T47D (cell line): ENCODE measurements around the gene PRR33.

ENCODE experiments used
- DNase-seq, 2 experiments: peaks; one replicate each; pipeline versions ENCODE4 v3.0.0 to v3.0.0-alpha.2; 2011 to 2012; ENCODE audit warnings: low read depth in 1 of 2, low spot score in 1 of 2
- JUND ChIP-seq: IDR thresholded peaks from 2 replicates; pipeline ENCODE4 v1.6.1; 2012; ENCODE audit warnings: low read depth
- in situ Hi-C: cut with HindIII; loops from 2 replicates; pipeline ENCODE4 v1.10.0; 2016; ENCODE audit warnings: low sequenced_read_pairs, low pct_unique_long_range_greater_than_20kb

PRR33 gene

DNA sequence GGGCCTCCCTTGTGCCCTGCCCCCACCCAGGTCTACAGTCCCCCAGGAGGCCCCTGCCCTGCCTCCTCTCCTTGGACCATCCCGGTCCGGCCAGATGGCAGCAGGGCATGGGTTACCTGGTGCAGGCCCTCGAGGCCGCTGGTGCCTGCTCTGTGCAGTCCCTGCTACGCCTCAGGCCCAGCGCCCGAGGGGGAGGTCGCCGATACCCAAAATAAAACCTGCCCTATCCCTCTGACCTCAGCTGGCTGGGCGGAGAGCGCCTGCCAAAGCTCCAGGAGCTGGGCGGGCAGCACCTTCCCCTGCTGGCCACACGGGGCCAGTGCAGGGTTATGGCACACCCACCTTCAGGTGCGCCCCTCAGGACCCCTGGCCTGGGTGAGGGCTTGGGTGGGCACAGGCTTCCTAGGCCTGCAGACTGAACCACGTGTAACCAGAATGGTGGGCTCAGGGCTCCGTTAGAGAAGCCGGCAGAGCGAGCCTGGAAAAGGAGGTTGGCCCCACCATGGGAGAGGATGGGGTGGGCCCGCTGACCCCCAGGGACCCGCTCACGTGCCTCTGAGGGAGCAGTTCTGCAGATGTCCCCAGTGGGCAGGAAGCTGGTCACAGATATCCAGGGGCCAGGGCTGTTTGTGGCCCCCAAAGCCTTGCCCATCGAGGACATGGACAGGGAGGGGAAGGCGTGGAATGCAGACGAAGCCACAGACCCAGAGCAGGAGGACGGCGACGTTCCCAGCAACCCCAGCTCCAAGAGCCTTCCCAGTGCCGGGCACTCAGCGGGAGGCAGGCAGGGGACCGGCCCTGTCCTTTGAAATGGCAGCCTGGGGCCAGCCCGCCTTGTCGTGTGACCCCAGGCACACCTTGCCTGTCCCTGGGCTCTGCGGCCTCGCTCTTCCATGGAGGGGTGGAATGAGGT lies 26.1 kb upstream of the PRR33 start:
- TF ChIP-seq JUND = no peak
- in situ Hi-C loops = no loop called here
- DNase-seq = peak in 1 of 2 experiments; percentile 31

DNA sequence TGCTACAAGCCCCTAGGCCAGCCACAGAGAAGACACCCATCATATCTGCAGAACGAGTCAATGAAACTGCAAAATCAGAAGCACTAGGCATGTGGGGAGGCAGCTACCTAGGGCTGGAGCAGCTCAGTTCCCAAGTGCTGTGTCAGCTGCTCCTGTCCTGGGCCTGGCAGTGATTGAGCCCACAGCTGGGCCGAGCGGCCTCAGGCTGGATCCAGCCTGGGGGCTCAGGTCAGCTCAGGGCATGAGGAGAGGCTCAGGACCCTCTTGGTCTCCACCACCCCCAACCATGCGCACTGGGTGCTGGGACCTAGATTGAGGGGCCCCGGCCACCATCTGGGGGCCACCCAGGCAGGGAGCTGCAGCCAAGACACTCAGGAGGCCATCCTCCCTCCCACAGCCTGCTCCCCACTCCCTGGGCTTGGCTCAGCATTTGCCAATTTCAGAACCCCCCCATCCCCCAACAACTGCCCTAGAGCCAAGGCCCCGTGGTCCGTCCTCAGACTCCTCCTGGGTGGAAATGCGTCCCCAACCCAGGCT lies 25.4 kb upstream of the PRR33 start:
- no peak for TF ChIP-seq JUND
- DNase-seq = no peak
- in situ Hi-C loops = no loop called here

DNA sequence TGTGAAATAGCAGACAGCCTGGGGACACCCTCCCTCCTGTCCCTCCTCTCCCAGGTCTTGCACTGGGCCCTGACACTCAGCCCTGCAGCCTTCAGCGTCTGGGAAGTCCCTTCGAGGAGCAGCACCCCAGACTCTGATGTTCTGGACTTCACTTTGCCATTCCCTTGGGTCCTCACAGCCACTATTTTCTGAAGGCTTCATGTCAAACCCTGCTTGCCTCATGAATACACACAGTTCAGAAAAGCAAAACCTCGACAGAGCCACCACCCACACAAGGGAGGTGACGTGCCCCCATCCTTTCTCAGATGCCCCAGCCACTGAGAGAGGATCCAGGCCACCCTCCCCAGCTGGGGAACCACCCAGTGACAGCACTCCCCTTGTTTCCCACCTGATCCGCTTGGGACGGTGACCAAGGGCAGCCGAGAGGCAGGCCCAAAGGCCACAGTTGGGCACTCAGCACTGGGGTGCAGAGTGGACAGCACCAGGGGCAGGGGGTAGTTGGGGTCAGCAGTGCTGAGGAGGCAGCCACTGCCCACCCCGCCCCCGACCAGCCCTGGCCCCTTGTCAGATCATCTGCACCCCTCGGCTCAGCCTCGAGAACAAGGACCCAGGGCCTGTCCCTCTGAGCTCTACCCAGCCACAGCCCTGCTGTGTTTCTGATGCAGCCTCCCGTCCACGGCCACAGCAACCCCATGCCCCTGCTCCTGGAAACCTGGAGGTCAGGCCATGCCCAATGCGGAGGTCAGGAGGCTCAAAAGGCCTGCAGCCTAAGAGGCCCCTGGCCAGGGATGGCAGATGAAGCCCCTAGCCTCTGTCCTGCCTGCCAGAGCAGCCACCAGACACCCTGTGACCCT lies 24.7 kb upstream of the PRR33 start:
- no peak for DNase-seq
- in situ Hi-C loops = no loop called here
- no peak for TF ChIP-seq JUND

DNA sequence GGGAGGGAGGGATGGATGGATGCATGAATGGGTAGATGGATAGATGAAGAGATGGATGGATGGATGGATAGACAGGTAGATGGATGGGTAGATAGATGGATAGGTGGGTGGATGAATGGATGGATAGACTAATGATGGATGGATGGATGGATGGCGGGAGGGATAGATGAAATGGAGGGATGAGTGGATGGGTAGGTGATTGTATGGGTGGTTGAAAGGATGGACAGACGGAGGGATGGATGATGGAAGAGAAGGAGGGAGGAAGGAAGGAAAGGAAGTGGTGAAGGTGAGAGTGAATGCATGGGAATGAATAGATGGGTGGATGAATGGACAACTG lies 24.1 kb upstream of the PRR33 start:
- in situ Hi-C loops = no loop called here
- no peak for DNase-seq
- TF ChIP-seq JUND = no peak

DNA sequence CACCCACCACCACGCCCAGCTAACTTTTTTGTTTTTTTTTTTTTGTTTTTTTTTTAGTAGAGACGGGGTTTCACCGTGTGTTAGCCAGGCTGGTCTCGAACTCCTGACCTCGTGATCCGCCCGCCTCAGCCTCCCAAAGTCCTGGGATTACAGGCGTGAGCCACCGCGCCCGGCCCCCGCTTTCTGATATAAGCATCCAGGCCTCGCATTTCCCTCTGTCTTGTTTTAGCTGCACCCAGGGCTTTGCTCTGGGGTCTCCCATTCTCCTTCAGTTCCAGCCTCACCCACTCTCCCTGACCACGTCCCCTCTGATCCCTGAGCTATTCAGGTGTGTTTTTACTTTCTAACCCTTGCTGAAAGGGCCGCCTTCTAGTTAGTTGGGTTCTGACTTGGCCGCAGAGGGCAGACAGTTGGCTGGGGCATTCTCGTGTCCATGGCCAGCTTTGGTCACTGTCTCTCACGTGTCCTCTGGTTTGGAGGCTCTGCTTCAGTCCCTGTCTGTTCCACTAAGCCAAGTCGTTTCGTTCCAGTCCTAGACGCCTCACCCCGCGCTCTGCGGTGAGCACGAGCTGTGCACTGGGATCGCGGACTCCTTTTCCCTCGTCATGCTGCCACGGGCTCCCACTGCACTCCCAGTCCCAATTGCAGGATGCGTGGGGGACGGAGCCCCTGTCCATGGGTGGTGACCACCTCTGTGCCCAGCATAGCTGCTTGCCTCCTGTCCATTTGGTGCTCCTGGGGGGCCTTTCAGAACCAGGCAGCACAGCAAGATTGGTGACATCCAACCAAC lies 21.8 kb upstream of the PRR33 start:
- DNase-seq = no peak
- in situ Hi-C loops = no loop called here
- TF ChIP-seq JUND = no peak

DNA sequence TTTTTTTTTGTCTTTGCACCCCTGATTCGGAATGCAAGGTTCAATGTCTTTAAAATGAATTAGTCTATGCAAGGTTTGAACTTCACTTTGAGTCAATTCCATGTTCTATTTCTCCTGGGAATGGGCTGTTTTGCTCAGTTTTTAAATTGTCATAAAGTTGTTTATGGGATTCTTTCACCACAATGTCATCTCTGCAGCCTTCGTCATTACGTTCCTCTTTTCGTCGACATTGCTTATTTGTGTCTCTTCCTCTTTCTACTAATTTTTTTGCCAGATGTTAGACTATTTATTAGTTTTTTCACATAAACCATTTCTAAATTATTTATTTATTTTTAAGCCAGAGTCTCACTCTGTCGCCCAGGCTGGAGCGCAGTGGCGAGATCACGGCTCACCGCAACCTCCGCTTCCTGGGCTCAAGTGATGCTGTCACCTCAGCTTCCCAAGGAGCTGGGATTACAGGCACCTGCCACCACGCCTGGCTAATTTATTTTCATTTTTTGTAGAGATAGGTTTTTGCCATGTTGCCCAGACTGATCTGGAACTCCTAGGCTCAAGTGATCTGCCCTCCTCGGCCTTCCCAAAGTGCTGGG lies 20.7 kb upstream of the PRR33 start:
- no peak for TF ChIP-seq JUND
- no peak for DNase-seq
- in situ Hi-C loops = no loop called here

DNA sequence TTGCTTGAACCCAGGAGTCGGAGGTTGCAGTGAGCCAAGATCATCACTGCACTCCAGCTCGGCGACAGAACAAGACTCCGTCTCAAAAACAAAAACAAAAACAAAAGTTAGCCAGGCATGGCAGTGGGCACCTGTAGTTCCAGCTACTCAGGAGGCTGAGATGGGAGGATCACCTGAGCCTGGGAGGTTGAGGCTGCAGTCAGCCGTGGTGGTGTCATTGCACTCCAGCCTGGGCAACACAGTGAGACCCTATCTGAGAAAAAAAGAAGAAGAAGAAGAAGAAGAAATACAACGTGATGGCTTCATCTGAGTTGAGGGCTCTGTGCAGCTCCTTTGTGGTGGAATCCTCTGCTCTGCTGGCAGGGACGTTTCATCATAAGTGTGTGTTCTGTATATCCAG lies 17.8 kb upstream of the PRR33 start:
- no peak for DNase-seq
- no peak for TF ChIP-seq JUND
- in situ Hi-C loops = no loop called here

DNA sequence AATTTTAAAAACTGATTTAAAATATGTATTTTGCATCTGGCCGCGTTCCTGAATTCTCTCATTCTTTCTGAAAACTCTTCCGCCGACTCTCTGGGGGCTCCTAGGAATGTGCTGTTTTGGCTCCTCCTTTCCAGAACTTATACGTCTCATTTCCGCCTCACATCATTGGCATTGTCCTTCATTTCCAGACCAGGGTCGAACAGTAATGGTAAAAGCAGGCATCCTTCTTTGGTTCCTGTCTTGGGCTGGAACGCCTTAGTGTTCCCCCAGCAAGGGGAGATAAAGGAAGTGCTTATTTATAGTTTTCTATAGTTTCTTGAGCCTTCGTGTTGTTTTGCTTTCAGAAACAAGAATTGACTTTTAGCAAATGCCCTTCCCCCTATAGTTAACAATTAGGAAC lies 16.9 kb upstream of the PRR33 start:
- no peak for DNase-seq
- no peak for TF ChIP-seq JUND
- in situ Hi-C loops = no loop called here

DNA sequence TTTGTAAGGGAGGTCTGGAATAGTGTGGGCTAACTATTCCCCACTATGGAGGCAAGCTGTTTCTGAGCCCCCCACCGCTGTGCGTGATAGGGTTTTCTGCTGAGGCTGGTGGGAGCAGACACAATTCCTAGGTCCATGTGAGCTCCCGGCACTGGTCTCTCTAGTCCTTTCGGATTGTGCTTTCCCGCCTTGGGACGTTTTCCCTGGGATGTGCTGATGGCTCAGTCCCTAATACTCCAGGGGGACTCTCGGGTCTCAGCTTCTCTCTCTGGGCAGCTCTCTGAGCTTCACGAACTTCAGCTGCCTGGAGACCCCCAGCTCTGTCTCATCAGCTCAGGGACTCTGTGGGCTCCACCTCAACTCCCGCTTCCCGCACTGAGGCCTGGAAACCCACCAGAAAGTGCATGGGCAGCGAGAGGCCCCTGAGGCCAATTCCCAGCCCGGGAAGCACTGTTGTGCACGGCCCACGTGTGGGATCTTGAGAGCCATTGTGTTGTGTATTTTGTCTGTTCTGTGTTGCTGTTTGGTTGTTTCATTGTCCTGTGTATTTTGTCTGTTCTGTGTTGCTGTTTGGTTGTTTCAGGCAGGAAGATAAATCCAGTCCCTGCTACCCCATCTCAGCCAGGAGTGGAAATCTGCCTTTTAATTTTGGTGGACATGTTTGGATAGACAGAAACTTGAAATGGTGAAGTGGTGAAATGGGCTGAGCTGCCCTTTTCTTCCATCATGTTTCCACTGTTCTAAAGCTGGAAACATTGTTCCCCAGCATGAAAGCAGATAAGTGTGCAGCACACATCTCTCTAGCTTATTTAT lies 15.1 kb upstream of the PRR33 start:
- no peak for TF ChIP-seq JUND
- no peak for DNase-seq
- in situ Hi-C loops = no loop called here

DNA sequence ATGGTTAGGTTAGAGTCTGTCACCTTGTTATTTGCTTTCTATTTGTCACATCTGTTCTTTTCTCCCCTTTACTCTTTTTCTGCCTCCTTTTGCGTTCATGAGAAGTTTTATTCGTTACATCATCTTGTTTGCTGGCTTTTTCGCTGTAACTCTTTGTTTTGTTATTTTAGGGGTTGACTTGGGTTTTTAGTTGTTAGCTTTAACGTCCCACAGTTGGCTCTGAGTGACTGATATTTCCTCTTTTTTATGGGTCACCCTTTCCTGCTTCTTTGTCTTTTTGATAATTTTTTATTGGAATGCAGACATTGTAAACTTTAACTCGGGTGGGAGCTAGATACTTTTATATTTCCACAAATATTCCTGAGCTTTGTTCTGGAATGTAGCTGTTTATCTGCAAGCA lies 14.5 kb upstream of the PRR33 start:
- TF ChIP-seq JUND = no peak

DNA sequence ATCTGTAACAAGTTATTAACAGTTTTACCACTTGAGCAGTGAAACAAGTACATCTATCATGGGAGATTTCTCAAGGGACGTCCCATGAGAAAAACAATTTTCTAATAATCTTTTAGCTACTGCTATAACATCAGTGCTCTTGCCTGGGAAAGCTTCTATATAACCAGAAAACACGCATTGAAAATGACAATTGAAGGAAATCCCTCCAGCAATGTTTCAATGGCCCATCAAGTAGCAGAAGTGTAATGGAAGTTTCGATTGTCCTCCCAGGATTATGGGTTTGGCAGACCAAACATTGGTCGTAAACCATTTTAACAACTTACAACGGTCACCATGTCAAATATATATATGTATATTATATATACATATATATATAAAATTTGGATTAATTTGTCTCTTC lies 8.0 kb upstream of the PRR33 start:
- in situ Hi-C loops = no loop called here
- no peak for TF ChIP-seq JUND
- no peak for DNase-seq

More for the DNA sequence above, 14.5 kb upstream of the PRR33 start:
- in situ Hi-C loops = no loop called here
- DNase-seq = no peak
